SK-N-SH (cell line): ENCODE results near the gene MAP1LC3A. TPM values are rescaled to one million over a fixed set of nuclear protein-coding genes. Genes with fewer than 3 reads are reported as not detected.

Source experiments
- CTCF ChIA-PET: fragments of 300-600, 350-600 bp; formaldehyde crosslinking; extraction: SDS; loops from one replicate; lab custom pipeline; 2021; lab: Yijun Ruan, JAX
- POLR2A ChIA-PET: fragments of 350-600 bp; sonication (Branson Sonifier 250); formaldehyde crosslinking; extraction: SDS; loops from one replicate; lab custom pipeline; 2020; ENCODE audit warnings: antibody characterized with exemption, inconsistent platforms; lab: Yijun Ruan, JAX
- DNase-seq: peaks from one replicate; pipeline ENCODE4 v3.0.0; 2012
- H2AFZ ChIP-seq: fragments of 200-600 bp; sonication (generic); 2 replicates; pipeline ENCODE4 v1.8.1; 2016; ENCODE audit warnings: antibody characterized with exemption, mild to moderate bottlenecking, low read depth
- H3F3A ChIP-seq: fragments of 200-600 bp; sonication (generic); replicated peaks from 2 replicates; pipeline ENCODE3; 2016; ENCODE audit warnings: antibody characterized with exemption, mild to moderate bottlenecking; ENCODE audit not compliant: insufficient read depth
- H3K27ac ChIP-seq, 2 experiments: fragments of 200-500 bp in 1 of 2; fragments of 200-600 bp in 1 of 2; sonication (Bioruptor generic) in 1 of 2; sonication (generic), shearing (Covaris generic) in 1 of 2; 2 replicates each; pipeline versions ENCODE4 v1.5.1 to v1.6.1; 2014 to 2016; ENCODE audit warnings: low read depth in 2 of 2, inconsistent platforms in 1 of 2, low read length in 1 of 2, mild to moderate bottlenecking in 1 of 2, mixed read lengths in 1 of 2
- H3K27me3 ChIP-seq: fragments of 200-600 bp; sonication (generic), shearing (Covaris generic); 2 replicates; pipeline ENCODE4 v1.6.1; 2016; ENCODE audit warnings: mixed run types; ENCODE audit not compliant: insufficient read depth
- H3K36me3 ChIP-seq, 2 experiments: fragments of 200-500 bp in 1 of 2; fragments of 200-600 bp in 1 of 2; sonication (Bioruptor generic) in 1 of 2; sonication (generic) in 1 of 2; replicated peaks in 1 of 2; 2 replicates each; pipeline versions ENCODE3 to v1.5.1; 2014 to 2016; ENCODE audit warnings: low read length in 1 of 2, mild to moderate bottlenecking in 1 of 2; ENCODE audit not compliant: insufficient read depth in 2 of 2, control insufficient read depth in 1 of 2
- H3K4me1 ChIP-seq, 2 experiments: fragments of 200-500 bp in 1 of 2; fragments of 200-600 bp in 1 of 2; sonication (Bioruptor generic) in 1 of 2; sonication (generic), shearing (Covaris generic) in 1 of 2; 2 replicates each; pipeline versions ENCODE4 v1.5.1 to v1.6.1; 2014 to 2016; ENCODE audit warnings: low read depth in 1 of 2, low read length in 1 of 2, mixed run types in 1 of 2; ENCODE audit not compliant: insufficient read depth in 2 of 2, control insufficient read depth in 1 of 2
- H3K4me2 ChIP-seq: fragments of 200-600 bp; sonication (generic), shearing (Covaris generic); 2 replicates; pipeline ENCODE4 v1.6.1; 2017; ENCODE audit warnings: mixed run types
- H3K4me3 ChIP-seq, 2 experiments: fragments of 200-500 bp in 1 of 2; fragments of 200-600 bp in 1 of 2; sonication (Bioruptor generic) in 1 of 2; sonication (generic), shearing (Covaris generic) in 1 of 2; 2 replicates each; pipeline versions ENCODE4 v1.5.1 to v1.8.1; 2014 to 2016; ENCODE audit warnings: low read depth in 2 of 2, inconsistent platforms in 1 of 2, low read length in 1 of 2, mild to moderate bottlenecking in 1 of 2, mixed read lengths in 1 of 2, moderate library complexity in 1 of 2
- H3K79me2 ChIP-seq: fragments of 200-600 bp; sonication (generic); 2 replicates; pipeline ENCODE4 v1.8.1; 2017; ENCODE audit warnings: mild to moderate bottlenecking; ENCODE audit not compliant: insufficient read depth
- H3K9ac ChIP-seq: fragments of 200-600 bp; sonication (generic); 2 replicates; pipeline ENCODE4 v1.6.1; 2017; ENCODE audit warnings: mixed run types
- H3K9me2 ChIP-seq: fragments of 200-600 bp; sonication (generic); 2 replicates; pipeline ENCODE4 v1.6.1; 2017; ENCODE audit warnings: mixed run types
- H3K9me3 ChIP-seq: fragments of 200-600 bp; sonication (generic); 2 replicates; pipeline ENCODE4 v1.6.1; 2017; ENCODE audit warnings: mixed run types, mild to moderate bottlenecking, moderate library complexity
- H4K20me1 ChIP-seq: fragments of 200-600 bp; sonication (generic); 2 replicates; pipeline ENCODE4 v1.6.1; 2017; ENCODE audit warnings: mild to moderate bottlenecking, mixed run types; ENCODE audit not compliant: insufficient read depth
- CHD2 ChIP-seq: fragments of 150-350 bp; IDR thresholded peaks from 2 replicates; pipeline ENCODE4 v1.6.1; 2018; ENCODE audit warnings: low read length; ENCODE audit not compliant: partially characterized antibody
- ELF1 ChIP-seq: IDR thresholded peaks from 2 replicates; pipeline ENCODE4 v1.4.0; 2012
- FOSL2 ChIP-seq: IDR thresholded peaks from 2 replicates; pipeline ENCODE4 v1.4.0; 2012; ENCODE audit warnings: low read depth, mild to moderate bottlenecking, moderate library complexity, borderline replicate concordance
- FOXM1 ChIP-seq: IDR thresholded peaks from 2 replicates; pipeline ENCODE4 v1.4.0; 2012; ENCODE audit warnings: low read depth, mild to moderate bottlenecking
- GABPA ChIP-seq: IDR thresholded peaks from 2 replicates; pipeline ENCODE4 v1.4.0; 2012; ENCODE audit warnings: low read depth, mild to moderate bottlenecking
- IRF3 ChIP-seq: fragments of 150-350 bp; IDR thresholded peaks from 2 replicates; pipeline ENCODE4 v1.6.1; 2016; ENCODE audit warnings: mild to moderate bottlenecking, low read depth, low read length
- JUND ChIP-seq: IDR thresholded peaks from 2 replicates; pipeline ENCODE4 v1.4.0; 2012
- MAX ChIP-seq: IDR thresholded peaks from 2 replicates; pipeline ENCODE4 v1.4.0; 2012; ENCODE audit warnings: low read depth
- MXI1 ChIP-seq: IDR thresholded peaks from 2 replicates; pipeline ENCODE4 v1.6.1; 2012; ENCODE audit warnings: mild to moderate bottlenecking, low read depth, low read length, improper control_type of control experiment
- NFIC ChIP-seq: IDR thresholded peaks from 2 replicates; pipeline ENCODE4 v1.4.0; 2012; ENCODE audit warnings: borderline replicate concordance
- NRF1 ChIP-seq: IDR thresholded peaks from 2 replicates; pipeline ENCODE4 v1.6.1; 2012; ENCODE audit warnings: low read depth, mild to moderate bottlenecking, low read length
- PBX3 ChIP-seq: IDR thresholded peaks from 2 replicates; pipeline ENCODE4; 2012
- POLR2AphosphoS5 ChIP-seq: IDR thresholded peaks from 2 replicates; pipeline ENCODE4 v1.6.1; 2012; ENCODE audit warnings: low read depth, low read length
- RAD21 ChIP-seq: IDR thresholded peaks from 2 replicates; pipeline ENCODE4 v1.6.1; 2012; ENCODE audit warnings: mild to moderate bottlenecking, low read length
- RXRA ChIP-seq: IDR thresholded peaks from 2 replicates; pipeline ENCODE4 v1.4.0; 2012; ENCODE audit warnings: low read depth, mild to moderate bottlenecking, borderline replicate concordance
- SIN3A ChIP-seq: IDR thresholded peaks from 2 replicates; pipeline ENCODE4 v1.6.1; 2012; ENCODE audit warnings: low read depth, mild to moderate bottlenecking, low read length, moderate library complexity, borderline replicate concordance
- TAF1 ChIP-seq: IDR thresholded peaks from 2 replicates; pipeline ENCODE4 v1.6.1; 2012; ENCODE audit warnings: low read depth, mild to moderate bottlenecking, low read length, moderate library complexity, borderline replicate concordance
- TCF12 ChIP-seq: IDR thresholded peaks from 2 replicates; pipeline ENCODE4 v1.4.0; 2012
- USF1 ChIP-seq: IDR thresholded peaks from 2 replicates; pipeline ENCODE4 v1.4.0; 2012; ENCODE audit warnings: low read depth, borderline replicate concordance
- YY1 ChIP-seq: IDR thresholded peaks from 2 replicates; pipeline ENCODE4 v1.4.0; 2012; ENCODE audit warnings: low read depth, mild to moderate bottlenecking
- WGBS: methylation state at CpG from one replicate; pipeline ENCODE4 v1.1.6; 2017; ENCODE audit warnings: low lambda C conversion rate; 5-methylcytosine and 5-hydroxymethylcytosine counted together
- polyA plus RNA-seq, 3 experiments: library from polyadenylated mRNA; depleted of rRNA; stranded (reverse); fragments of >200 nt; gene quantifications; 2 replicates each; pipeline ENCODE4 v1.2.3, GENCODE V29; 2012

The MAP1LC3A gene
- polyA plus RNA-seq, 1 of the 3 experiments (the other 2 are of a cell fraction) = 24.9 TPM

- 6% methylated on average over 29 of the region's 36 CpGs for WGBS
- H3K4me1 ChIP-seq = peaks cover 0 to 9% of the 10 kb centered on the region in 2 experiments; a peak in 2 of 4 replicates
- H3K9me2 ChIP-seq = no peaks in the 10 kb centered on the region
- no peaks in the 10 kb centered on the region for H3K9me3 ChIP-seq
- H3F3A ChIP-seq = peaks cover 18% of the 10 kb centered on the region
- H3K27me3 ChIP-seq = no peaks in the 10 kb centered on the region
- TF ChIP-seq YY1 (0 out of 2 replicates have a peak, but pooled peaks have one; percentile 11), ELF1 (no peak), MAX (0 out of 2 replicates have a peak, but pooled peaks have one; percentile 20), CHD2 (peak; percentile 20), RXRA (no peak), MXI1 (peak; percentile 24; the same call in 1 of the 2 replicates)
- peak overlapping the region; percentile 43 for H2AFZ ChIP-seq
- H3K4me2 ChIP-seq = peak overlapping the region; percentile 93
- ChIA-PET CTCF (interaction anchor here (0.7 to 6.3 kb wide), 6 partner anchors 23 to 330 kb away, joined by 3 to 69 read pairs (median 4); partner anchors contain the start of gene TP53INP2), POLR2A (interaction anchor here (0.7 to 1.6 kb wide), 5 partner anchors 44 to 214 kb away, joined by 3 to 14 read pairs (median 4); partner anchors contain the start of gene ITCH)
- peak; percentile 69 for DNase-seq
- peaks cover 28 to 33% of the 10 kb centered on the region in 2 experiments for H3K36me3 ChIP-seq
- peaks cover 42% of the 10 kb centered on the region for H3K79me2 ChIP-seq
- H4K20me1 ChIP-seq = peaks cover 19% of the 10 kb centered on the region; the same call in 1 of the 2 replicates
- H3K4me3 ChIP-seq = peak overlapping the region; percentile 73 to 92
- H3K27ac ChIP-seq = peak overlapping the region; percentile 92
- H3K9ac ChIP-seq = peak overlapping the region; percentile 92
Observed at GRCh38 chr20:34515484-34516246, 42.9 kb upstream of the MAP1LC3A start.

GRCh38 chr20:34516247-34517113 is 42.0 kb upstream of the MAP1LC3A start, which contains the start of gene DYNLRB1:
DYNLRB1 (plus strand) TSS chr20:34516422; CDS start chr20:34516459, 37 bp downstream.
- H3K9ac ChIP-seq = peak within 1 kb of the TSS; percentile 92
- H3K27ac ChIP-seq = peak within 1 kb of the TSS; percentile 92
- peak within 1 kb of the TSS; percentile 93 for H3K4me2 ChIP-seq
- POLR2A ChIA-PET = interaction anchor here (0.6 to 1.6 kb wide), 5 partner anchors 18 to 215 kb away, joined by 3 to 14 read pairs (median 4); partner anchors contain the start of gene ITCH
- no peaks in the 10 kb centered on the region for H3K27me3 ChIP-seq
- peaks cover 20 to 29% of the 10 kb centered on the region in 2 experiments for H3K36me3 ChIP-seq
- H4K20me1 ChIP-seq = peaks cover 27% of the 10 kb centered on the region
- H3K9me3 ChIP-seq = no peaks in the 10 kb centered on the region
- no peaks in the 10 kb centered on the region for H3K9me2 ChIP-seq
- H3F3A ChIP-seq = peaks cover 18% of the 10 kb centered on the region
- peak; percentile 93 for DNase-seq
- peak within 1 kb of the TSS; percentile 80 for H2AFZ ChIP-seq
- peak within 1 kb of the TSS; percentile 73 to 92 for H3K4me3 ChIP-seq
- CTCF ChIA-PET = interaction anchor here (0.7 to 6.3 kb wide), 9 partner anchors 22 to 330 kb away, joined by 3 to 69 read pairs (median 4); partner anchors contain the start of gene TP53INP2
- 2% methylated on average over 25 of the region's 59 CpGs for WGBS
- peaks cover 0 to 9% of the 10 kb centered on the region in 2 experiments; a peak in 2 of 4 replicates for H3K4me1 ChIP-seq
- peaks cover 50% of the 10 kb centered on the region for H3K79me2 ChIP-seq
- TF ChIP-seq FOSL2 = no peak
- 0 out of 2 replicates have a peak, but pooled peaks have one; percentile 41 for TF ChIP-seq MAX
- TF ChIP-seq FOXM1 = no peak
- TF ChIP-seq POLR2AphosphoS5 = peak; percentile 83
- peak; percentile 21 for TF ChIP-seq CHD2
- TF ChIP-seq JUND = no peak
- TF ChIP-seq ELF1 = peak; percentile 67
- TF ChIP-seq NRF1 = peak; percentile 70
- TF ChIP-seq TAF1 = peak; percentile 64
- no peak; the same call in 1 of the 2 replicates for TF ChIP-seq SIN3A
- peak; percentile 76 for TF ChIP-seq GABPA
- no peak for TF ChIP-seq USF1
- TF ChIP-seq RAD21 = no peak
- TF ChIP-seq NFIC = peak; percentile 14; the same call in 1 of the 2 replicates
- peak; percentile 99 for TF ChIP-seq PBX3
- peak; percentile 47 for TF ChIP-seq IRF3
- peak; percentile 7; the same call in 1 of the 2 replicates for TF ChIP-seq TCF12
